CD4-positive, alpha-beta T cell (primary cell): ENCODE data around the gene ARSJ. TPM values are rescaled to one million over a fixed set of nuclear protein-coding genes. Genes with fewer than 3 reads are reported as not detected.
A peak's percentile ranks its signal among the peaks of the same experiment; 100 is the strongest.

ENCODE experiments used
- ATAC-seq: fragments of 200-7000 bp; cut with Tn5 transposase; one replicate; pipeline ENCODE4 v1.10.0; 2022; ENCODE audit warnings: mild to moderate bottlenecking; ENCODE audit not compliant: poor library complexity
- CTCF ChIA-PET: fragments of 350-600 bp; sonication (Branson Sonifier 250); formaldehyde crosslinking; loops from one replicate; lab custom pipeline; 2021; ENCODE audit warnings: antibody characterized with exemption, inconsistent platforms; lab: Charles Lee
- POLR2A ChIA-PET: fragments of 350-600 bp; sonication (Branson Sonifier 250); formaldehyde crosslinking; loops from one replicate; lab custom pipeline; 2021; ENCODE audit warnings: antibody characterized with exemption, inconsistent platforms; lab: Charles Lee
- DNase-seq, 14 experiments: peaks; one replicate each; pipeline ENCODE4 v3.0.0-alpha.2; 2013 to 2020; ENCODE audit warnings: mixed read lengths in 2 of 14
- H3K27ac ChIP-seq, 2 donors: one replicate each; pipeline versions ENCODE4 v1.5.1 to v1.7.0; 2013; ENCODE audit warnings: low read length in 2 of 2, low read depth in 1 of 2, mild to moderate bottlenecking in 1 of 2
- H3K27me3 ChIP-seq, 2 experiments: 1 replicate in 1 of 2; 2 replicates in 1 of 2; pipeline versions ENCODE4 v1.6.1 to v1.7.0; 2013; ENCODE audit warnings: low read length in 2 of 2, control low read depth in 1 of 2, mild to moderate bottlenecking in 1 of 2, moderate library complexity in 1 of 2; ENCODE audit not compliant: insufficient read depth in 2 of 2, control insufficient read depth in 1 of 2
- H3K36me3 ChIP-seq: one replicate; pipeline ENCODE4 v1.6.1; 2013; ENCODE audit warnings: low read length, control low read depth; ENCODE audit not compliant: insufficient read depth
- H3K4me1 ChIP-seq: one replicate; pipeline ENCODE4 v1.6.1; 2013; ENCODE audit warnings: low read length, control low read depth; ENCODE audit not compliant: insufficient read depth
- H3K4me3 ChIP-seq: one replicate; pipeline ENCODE4 v1.5.1; 2013; ENCODE audit warnings: mild to moderate bottlenecking, low read length, moderate library complexity
- H3K9me3 ChIP-seq, 2 experiments: 1 replicate in 1 of 2; 2 replicates in 1 of 2; pipeline versions ENCODE4 v1.6.1 to v1.7.0; 2013; ENCODE audit warnings: low read length in 2 of 2, mild to moderate bottlenecking in 2 of 2, control low read depth in 1 of 2, moderate library complexity in 1 of 2; ENCODE audit not compliant: control insufficient read depth in 1 of 2, insufficient read depth in 1 of 2
- H3K27ac Mint-ChIP-seq: one replicate; pipeline ENCODE4 v1.8.0; 2020; ENCODE audit warnings: mixed read lengths
- H3K27me3 Mint-ChIP-seq: one replicate; pipeline ENCODE4 v1.8.0; 2021; ENCODE audit warnings: mixed read lengths
- H3K36me3 Mint-ChIP-seq: one replicate; pipeline ENCODE4 v1.8.0; 2021; ENCODE audit warnings: low read depth, mixed read lengths
- H3K4me1 Mint-ChIP-seq: one replicate; pipeline ENCODE4 v1.8.0; 2021; ENCODE audit warnings: low read depth, mixed read lengths
- H3K4me3 Mint-ChIP-seq: one replicate; pipeline ENCODE4 v1.8.0; 2020; ENCODE audit warnings: mild to moderate bottlenecking, mixed read lengths
- H3K9me3 Mint-ChIP-seq: one replicate; pipeline ENCODE4 v1.8.0; 2020; ENCODE audit warnings: mixed read lengths
- CTCF ChIP-seq: fragments of 200-600 bp; IDR thresholded peaks from one replicate; pipeline ENCODE4 v1.8.0; 2022; ENCODE audit warnings: antibody characterized with exemption, mild to moderate bottlenecking
- intact Hi-C, 2 experiments: fragments of 100-400 bp; cut with DNase I in 1 of 2; cut with micrococcal nuclease in 1 of 2; formaldehyde crosslinking; loops; one replicate each; pipeline versions ENCODE4 v1.15.1 to v1.9.0; 2023 to 2025; cut with DNase I, micrococcal nuclease
- total RNA-seq, 174 experiments: library from RNA in 2 of 174; stranded (reverse) in 2 of 174; gene quantifications; one replicate each; pipeline ENCODE4 v1.2.3 and lab custom pipeline; 2021 to 2026

ARSJ gene
- total RNA-seq, 2 experiments from 2014 or later = not detected

GRCh38 chr4:113904877-113905276 is 74.6 kb downstream of the ARSJ start:
- H3K27ac Mint-ChIP-seq = peak overlapping the region; percentile 85
- no peaks in the 10 kb centered on the region for H3K27me3 Mint-ChIP-seq
- H3K4me3 Mint-ChIP-seq = no peak overlapping the region
- H3K36me3 ChIP-seq = no peaks in the 10 kb centered on the region
- H3K4me1 Mint-ChIP-seq = peaks cover 66% of the 10 kb centered on the region
- no peak for TF ChIP-seq CTCF
- CTCF ChIA-PET = interaction anchor here (0.7 to 2.0 kb wide), 2 partner anchors 31 to 357 kb away, joined by 4 read pairs; no protein-coding TSS in a partner anchor
- peaks cover 39% of the 10 kb centered on the region for H3K4me1 ChIP-seq
- no peaks in the 10 kb centered on the region for H3K9me3 Mint-ChIP-seq
- no peak overlapping the region for H3K4me3 ChIP-seq
- no peak overlapping the region for H3K27ac ChIP-seq
- DNase-seq (no peak), ATAC-seq (no peak)
- intact Hi-C loops = loop anchor here (5.0 to 10.0 kb wide), 4 partner anchors 123 to 358 kb away; no protein-coding TSS in a partner anchor
- no peaks in the 10 kb centered on the region for H3K9me3 ChIP-seq
- POLR2A ChIA-PET = interaction anchor here (0.6 to 2.0 kb wide), 3 partner anchors 144 to 548 kb away, joined by 3 to 5 read pairs (median 3); no protein-coding TSS in a partner anchor
- no peaks in the 10 kb centered on the region for H3K36me3 Mint-ChIP-seq
- H3K27me3 ChIP-seq = no peaks in the 10 kb centered on the region

GRCh38 chr4:113901994-113902787 is 77.3 kb downstream of the ARSJ start:
- intact Hi-C loops = loop anchor here (5.0 to 10.0 kb wide), 2 partner anchors 265 to 267 kb away; no protein-coding TSS in a partner anchor
- peak; percentile 55 to 91 (median 65) for DNase-seq
- peak overlapping the region; percentile 26 for H3K4me3 Mint-ChIP-seq
- Histone ChIP-seq H3K9me3 (no peaks in the 10 kb centered on the region), H3K27ac (peak overlapping the region; percentile 68 to 70), H3K4me3 (peak overlapping the region; percentile 19), H3K4me1 (peaks cover 42% of the 10 kb centered on the region), H3K27me3 (no peaks in the 10 kb centered on the region), H3K36me3 (no peaks in the 10 kb centered on the region)
- ChIA-PET POLR2A (interaction anchor here (0.9 kb wide), 1 partner anchor 140 kb away, joined by 4 read pairs; no protein-coding TSS in a partner anchor), CTCF (no interaction called here)
- H3K9me3 Mint-ChIP-seq = no peaks in the 10 kb centered on the region
- H3K36me3 Mint-ChIP-seq = no peaks in the 10 kb centered on the region
- TF ChIP-seq CTCF = peak; percentile 71
- H3K27me3 Mint-ChIP-seq = no peaks in the 10 kb centered on the region
- peaks cover 83% of the 10 kb centered on the region for H3K4me1 Mint-ChIP-seq
- peak overlapping the region; percentile 85 for H3K27ac Mint-ChIP-seq
- ATAC-seq = peak; percentile 78

GRCh38 chr4:113899271-113900070 is 80.0 kb downstream of the ARSJ start:
- ChIA-PET CTCF (no interaction called here), POLR2A (interaction anchor here (1.1 to 2.7 kb wide), 6 partner anchors 9 to 335 kb away, joined by 3 to 10 read pairs (median 4); no protein-coding TSS in a partner anchor)
- ATAC-seq (peak; percentile 75), DNase-seq (peak in 10 of 14 experiments; percentile 16 to 81 (median 39))
- Mint-ChIP-seq H3K9me3 (no peaks in the 10 kb centered on the region), H3K36me3 (no peaks in the 10 kb centered on the region), H3K27ac (peak overlapping the region; percentile 97), H3K4me3 (peak overlapping the region; percentile 68), H3K27me3 (no peaks in the 10 kb centered on the region), H3K4me1 (peaks cover 67% of the 10 kb centered on the region)
- no peaks in the 10 kb centered on the region for H3K27me3 ChIP-seq
- TF ChIP-seq CTCF = no peak
- peaks cover 34% of the 10 kb centered on the region for H3K4me1 ChIP-seq
- intact Hi-C loops = loop anchor here (2.0 to 10.0 kb wide), 4 partner anchors 132 to 265 kb away; partner anchors contain the start of gene CAMK2D (in 1 of the 2)
- H3K27ac ChIP-seq = peak overlapping the region; percentile 23 to 56
- no peaks in the 10 kb centered on the region for H3K36me3 ChIP-seq
- H3K4me3 ChIP-seq = peak overlapping the region; percentile 4
- H3K9me3 ChIP-seq = no peaks in the 10 kb centered on the region
